Measurements from ENCODE around the gene RAB20.
A peak's percentile ranks its signal among the peaks of the same experiment; 100 is the strongest.
"Not testable (repeated sequence)": the region's sequence is repeated elsewhere in the genome, so short reads cannot be mapped to it uniquely, and the experiment has no call there.

Gene RAB20

GRCh38 chr13:110553417-110553816 is 8.1 kb downstream of the RAB20 start:
- no peak for DNase-seq

- no peak for DNase-seq
Measured at GRCh38 chr13:110552767-110553166, 8.8 kb downstream of the RAB20 start.

- DNase-seq, result no peak
Measured at GRCh38 chr13:110551284-110551683, 10.2 kb downstream of the RAB20 start.

- no peak for DNase-seq
Measured at GRCh38 chr13:110549795-110550160, 11.7 kb downstream of the RAB20 start.

- DNase-seq, result no peak
Measured at GRCh38 chr13:110548891-110549794, 12.4 kb downstream of the RAB20 start.

- DNase-seq, result no peak
Measured at GRCh38 chr13:110546926-110547325, 14.6 kb downstream of the RAB20 start.

- DNase-seq, result no peak
Measured at GRCh38 chr13:110546378-110546777, 15.1 kb downstream of the RAB20 start.

GRCh38 chr13:110542169-110542796 is 19.2 kb downstream of the RAB20 start:
- DNase-seq, result no peak

GRCh38 chr13:110541526-110541920 is 20.0 kb downstream of the RAB20 start:
- DNase-seq, result no peak

- DNase-seq, result no peak
Measured at GRCh38 chr13:110540871-110541525, 20.5 kb downstream of the RAB20 start.

- no peak for DNase-seq
Measured at GRCh38 chr13:110539894-110540293, 21.6 kb downstream of the RAB20 start.

- no peak for DNase-seq
Measured at GRCh38 chr13:110538632-110539031, 22.9 kb downstream of the RAB20 start.

- peak; percentile 93 for DNase-seq
Measured at GRCh38 chr13:110536006-110536693, 25.4 kb downstream of the RAB20 start.

GRCh38 chr13:110535526-110535925 is 26.0 kb downstream of the RAB20 start:
- no peak for DNase-seq

- DNase-seq, result no peak
Measured at GRCh38 chr13:110533771-110534670, 27.5 kb downstream of the RAB20 start.

- DNase-seq, result not testable (repeated sequence)
Measured at GRCh38 chr13:110532258-110532657, 29.3 kb downstream of the RAB20 start.

- no peak for DNase-seq
Measured at GRCh38 chr13:110531671-110532083, 29.8 kb downstream of the RAB20 start.

GRCh38 chr13:110531100-110531499 is 30.4 kb downstream of the RAB20 start:
- DNase-seq, result no peak

GRCh38 chr13:110529522-110530311 is 31.8 kb downstream of the RAB20 start:
- DNase-seq, result no peak

- DNase-seq, result no peak
Measured at GRCh38 chr13:110528911-110529310, 32.6 kb downstream of the RAB20 start.

GRCh38 chr13:110528371-110528770 is 33.2 kb downstream of the RAB20 start:
- DNase-seq, result no peak
